ENCODE data around the gene GRK3. TPM values are rescaled to one million over a fixed set of nuclear protein-coding genes. Genes with fewer than 3 reads are reported as not detected.
"Not testable (repeated sequence)": the region's sequence is repeated elsewhere in the genome, so short reads cannot be mapped to it uniquely, and the experiment has no call there.

Gene GRK3
- total and polyA plus RNA-seq, 7 donors: 1.2 to 9.6 (median 7.2) TPM

DNA sequence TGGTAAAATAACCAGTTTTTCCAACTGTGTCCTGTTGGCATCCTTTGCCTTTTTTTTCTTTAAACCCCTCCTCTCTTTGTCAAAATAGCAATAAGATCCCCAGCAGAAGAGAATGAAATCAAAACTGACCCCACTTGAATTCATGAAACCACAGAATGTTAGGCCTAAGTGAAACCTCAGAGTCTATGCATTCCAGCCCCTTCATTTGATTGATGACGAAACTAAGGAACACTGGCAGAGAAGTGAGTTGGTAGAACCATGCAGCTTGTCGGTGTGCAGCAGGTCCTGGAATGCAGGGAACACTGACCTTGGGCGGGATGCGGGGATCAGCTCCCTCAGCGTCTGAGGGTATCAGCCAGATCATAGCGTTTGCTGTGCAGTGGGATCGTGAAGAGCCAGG is 57.5 kb downstream of the GRK3 start:
- WGBS, 2 donors: 90 to 91% methylated on average over 7 of the region's 7 CpGs
- intact Hi-C loops (cut with DNase I): no loop called here

DNA sequence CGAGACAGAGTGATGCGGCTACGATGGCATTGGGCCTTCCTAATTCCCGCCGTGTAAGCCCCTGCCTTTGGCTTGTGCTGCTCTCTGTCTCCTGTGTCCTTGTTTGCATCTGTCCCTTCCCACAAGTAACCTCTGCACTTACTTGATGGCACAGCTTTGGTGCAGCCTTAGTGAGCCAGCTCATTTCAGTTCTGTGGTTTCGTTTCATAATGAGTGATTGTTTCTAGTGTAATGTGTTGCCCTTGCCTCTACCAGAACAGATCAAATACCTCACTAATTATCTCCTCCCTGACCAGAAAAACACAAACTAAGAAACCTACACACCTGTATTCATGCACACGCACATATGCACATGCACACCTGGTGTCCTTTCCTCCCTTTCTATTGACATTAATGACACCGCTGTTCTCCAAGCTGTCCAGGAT is 58.8 kb downstream of the GRK3 start:
- Histone ChIP-seq H3K27me3 (no peaks in the 10 kb centered on the region), H3K27ac (no peak overlapping the region), H3K4me1 (peaks cover 0 to 21% (median 10%) of the 10 kb centered on the region in 4 donors), H3K4me3 (no peak overlapping the region), H3K36me3 (no peaks in the 10 kb centered on the region), H3K9me3 (no peaks in the 10 kb centered on the region)
- 87 to 89% methylated on average over 8 of the region's 8 CpGs for WGBS, 2 donors
- intact Hi-C loops (cut with DNase I): no loop called here
- no peak for DNase-seq
- TF ChIP-seq POLR2A (IDR thresholded peaks at IDR 0.05) (no peak), EP300 (IDR thresholded peaks at IDR 0.05) (no peak), POLR2AphosphoS5 (IDR thresholded peaks at IDR 0.05) (no peak)
- TF ChIP-seq, protein P1, sequence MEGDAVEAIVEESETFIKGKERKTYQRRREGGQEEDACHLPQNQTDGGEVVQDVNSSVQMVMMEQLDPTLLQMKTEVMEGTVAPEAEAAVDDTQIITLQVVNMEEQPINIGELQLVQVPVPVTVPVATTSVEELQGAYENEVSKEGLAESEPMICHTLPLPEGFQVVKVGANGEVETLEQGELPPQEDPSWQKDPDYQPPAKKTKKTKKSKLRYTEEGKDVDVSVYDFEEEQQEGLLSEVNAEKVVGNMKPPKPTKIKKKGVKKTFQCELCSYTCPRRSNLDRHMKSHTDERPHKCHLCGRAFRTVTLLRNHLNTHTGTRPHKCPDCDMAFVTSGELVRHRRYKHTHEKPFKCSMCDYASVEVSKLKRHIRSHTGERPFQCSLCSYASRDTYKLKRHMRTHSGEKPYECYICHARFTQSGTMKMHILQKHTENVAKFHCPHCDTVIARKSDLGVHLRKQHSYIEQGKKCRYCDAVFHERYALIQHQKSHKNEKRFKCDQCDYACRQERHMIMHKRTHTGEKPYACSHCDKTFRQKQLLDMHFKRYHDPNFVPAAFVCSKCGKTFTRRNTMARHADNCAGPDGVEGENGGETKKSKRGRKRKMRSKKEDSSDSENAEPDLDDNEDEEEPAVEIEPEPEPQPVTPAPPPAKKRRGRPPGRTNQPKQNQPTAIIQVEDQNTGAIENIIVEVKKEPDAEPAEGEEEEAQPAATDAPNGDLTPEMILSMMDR (IDR thresholded peaks at IDR 0.05): no peak

More for the DNA sequence above, 57.5 kb downstream of the GRK3 start:
- Histone ChIP-seq H3K27me3 (no peaks in the 10 kb centered on the region), H3K9me3 (no peaks in the 10 kb centered on the region), H3K4me3 (no peak overlapping the region), H3K4me1 (peaks cover 0 to 8% (median under 1%) of the 10 kb centered on the region in 4 donors), H3K36me3 (no peaks in the 10 kb centered on the region), H3K27ac (no peak overlapping the region)
- no peak for TF ChIP-seq EP300 (IDR thresholded peaks at IDR 0.05)
- TF ChIP-seq, protein P1 (IDR thresholded peaks at IDR 0.05): no peak
- no peak for TF ChIP-seq POLR2AphosphoS5 (IDR thresholded peaks at IDR 0.05)
- TF ChIP-seq POLR2A (IDR thresholded peaks at IDR 0.05): no peak
- no peak for DNase-seq

DNA sequence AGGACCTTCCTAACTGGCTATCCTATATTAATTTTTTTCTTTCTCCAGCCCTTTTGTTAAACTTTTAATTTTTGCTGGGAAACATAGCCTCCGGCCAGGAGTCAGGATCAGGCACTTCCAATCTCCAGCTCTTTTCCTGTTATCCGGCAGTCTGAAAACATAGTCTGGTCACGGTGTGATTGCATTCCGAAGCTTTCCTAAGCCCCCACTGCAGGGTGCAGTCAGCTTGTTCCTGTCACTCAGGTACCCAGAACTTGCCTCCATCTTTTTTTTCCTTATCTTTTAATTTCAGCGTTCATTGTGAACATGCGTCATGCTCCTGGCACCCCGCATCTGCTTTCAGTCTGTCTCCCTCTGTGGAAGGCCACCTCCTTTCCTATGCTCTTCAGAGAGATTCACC is 59.4 kb downstream of the GRK3 start:
- H3K27me3 ChIP-seq: no peaks in the 10 kb centered on the region
- H3K9me3 ChIP-seq: no peaks in the 10 kb centered on the region
- H3K4me1 ChIP-seq: peaks cover 0 to 27% (median 13%) of the 10 kb centered on the region in 4 donors
- 96 to 97% methylated on average over 7 of the region's 7 CpGs for WGBS, 2 donors
- intact Hi-C loops (cut with DNase I): no loop called here
- H3K27ac ChIP-seq: no peak overlapping the region
- H3K36me3 ChIP-seq: no peaks in the 10 kb centered on the region
- no peak for DNase-seq
- TF ChIP-seq, protein P1 (IDR thresholded peaks at IDR 0.05): no peak
- TF ChIP-seq POLR2AphosphoS5 (IDR thresholded peaks at IDR 0.05) (no peak), EP300 (IDR thresholded peaks at IDR 0.05) (no peak), POLR2A (IDR thresholded peaks at IDR 0.05) (no peak)
- no peak overlapping the region for H3K4me3 ChIP-seq

DNA sequence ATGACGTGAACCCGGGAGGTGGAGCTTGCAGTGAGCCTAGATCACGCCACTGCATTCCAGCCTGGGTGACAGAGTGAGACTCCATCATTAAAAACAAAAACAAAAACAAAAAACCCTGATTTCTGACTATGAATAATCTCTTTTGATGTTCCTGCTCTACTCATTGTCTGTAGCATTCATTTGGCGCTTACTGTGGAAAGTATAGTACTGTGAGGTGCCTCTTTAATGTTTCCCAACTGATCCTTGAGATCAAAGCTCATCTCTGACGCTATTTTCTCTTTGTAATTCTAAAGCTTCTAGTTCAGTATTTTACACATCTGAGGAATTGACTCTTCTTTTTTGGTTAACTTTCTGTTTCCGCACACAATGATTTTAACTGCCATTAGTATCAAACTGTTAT is 60.0 kb downstream of the GRK3 start:
- H3K4me3 ChIP-seq: no peak overlapping the region
- intact Hi-C loops (cut with DNase I): no loop called here
- H3K27me3 ChIP-seq: no peaks in the 10 kb centered on the region
- no peaks in the 10 kb centered on the region for H3K9me3 ChIP-seq
- no peak for TF ChIP-seq POLR2AphosphoS5 (IDR thresholded peaks at IDR 0.05)
- TF ChIP-seq POLR2A (IDR thresholded peaks at IDR 0.05): no peak
- no peak for TF ChIP-seq EP300 (IDR thresholded peaks at IDR 0.05)
- TF ChIP-seq, protein P1 (IDR thresholded peaks at IDR 0.05): no peak
- WGBS, 2 donors: 82 to 91% methylated on average over 6 of the region's 6 CpGs
- no peaks in the 10 kb centered on the region for H3K36me3 ChIP-seq
- no peak overlapping the region for H3K27ac ChIP-seq
- no peak for DNase-seq
- peaks cover 0 to 33% (median 16%) of the 10 kb centered on the region in 4 donors for H3K4me1 ChIP-seq

DNA sequence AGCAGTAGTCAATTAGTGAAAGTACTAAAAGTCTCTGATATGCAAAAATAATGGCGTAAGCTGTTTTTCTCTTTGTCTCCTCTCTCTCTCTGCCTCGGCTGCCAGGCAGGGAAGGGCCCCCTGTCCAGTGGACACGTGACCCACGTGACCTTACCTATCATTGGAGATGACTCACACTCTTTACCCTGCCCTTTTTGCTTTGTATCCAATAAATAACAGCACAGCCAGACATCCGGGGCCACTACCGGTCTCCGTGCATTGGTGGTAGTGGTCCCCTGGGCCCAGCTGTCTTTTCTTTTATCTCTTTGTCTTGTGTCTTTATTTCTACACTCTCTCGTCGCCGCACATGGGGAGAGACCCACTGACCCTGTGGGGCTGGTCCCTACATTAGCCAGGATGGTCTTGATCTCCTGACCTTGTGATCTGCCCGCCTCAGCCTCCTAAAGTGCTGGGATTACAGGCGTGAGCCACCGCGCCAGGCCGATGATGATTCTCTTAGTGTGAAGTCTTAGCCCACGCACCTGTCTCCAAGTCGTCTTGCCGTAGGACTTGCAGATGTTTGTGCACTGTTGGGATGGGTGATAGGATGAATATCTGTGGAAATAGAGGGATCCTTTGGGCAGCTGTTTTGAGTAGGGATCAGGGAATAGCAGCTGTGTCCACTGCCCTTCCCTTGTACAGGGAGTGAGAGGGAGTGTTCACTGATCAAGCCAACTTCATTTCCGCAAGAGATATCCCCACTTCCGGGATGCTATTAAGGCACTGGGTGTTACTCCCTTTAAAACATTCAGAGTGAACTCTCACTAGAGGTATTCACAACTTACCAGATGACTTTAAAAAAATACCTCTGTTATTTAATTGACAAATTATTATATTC is 61.5 kb downstream of the GRK3 start:
- H3K36me3 ChIP-seq; H3K27me3 ChIP-seq; intact Hi-C loops (cut with DNase I); H3K9me3 ChIP-seq; H3K4me3 ChIP-seq; H3K27ac ChIP-seq; DNase-seq: not testable (repeated sequence)
- 85 to 89% methylated on average over 20 of the region's 20 CpGs for WGBS, 2 donors
- peaks cover 0 to 48% (median 21%) of the 10 kb centered on the region in 4 donors for H3K4me1 ChIP-seq
